ACHN (cell line): ENCODE results near the gene PPP1R8.

Experiments used
- DNase-seq: peaks from one replicate; pipeline ENCODE4 v3.0.0-alpha.2; 2015
- in situ Hi-C: cut with HindIII; loops from 2 replicates; pipeline ENCODE4 v1.10.0; 2017; ENCODE audit warnings: low sequenced_read_pairs, low pct_ligation_motif_present, low pct_unique_long_range_greater_than_20kb

Gene PPP1R8

DNA sequence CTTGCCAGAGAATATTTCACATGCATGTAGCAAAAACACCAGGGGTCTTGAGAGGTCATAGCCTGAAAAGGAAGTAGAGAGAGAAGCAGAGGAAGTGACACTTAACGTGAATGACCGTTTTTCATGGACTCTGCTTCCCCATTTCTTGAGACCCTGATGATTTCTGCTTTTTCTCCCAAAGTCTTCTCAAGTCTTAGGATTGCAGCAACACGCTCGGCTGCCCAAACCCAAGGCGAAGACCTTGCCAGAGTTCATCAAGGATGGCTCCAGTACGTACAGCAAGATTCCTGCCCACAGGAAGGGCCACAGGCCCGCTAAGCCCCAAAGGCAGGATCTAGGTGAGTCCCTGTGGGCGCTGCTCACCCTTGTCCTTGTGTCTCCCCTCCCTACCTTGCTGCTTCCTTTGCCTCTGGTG, 54.5 kb downstream of the PPP1R8 start:
- in situ Hi-C loops = no loop called here
- DNase-seq = no peak

DNA sequence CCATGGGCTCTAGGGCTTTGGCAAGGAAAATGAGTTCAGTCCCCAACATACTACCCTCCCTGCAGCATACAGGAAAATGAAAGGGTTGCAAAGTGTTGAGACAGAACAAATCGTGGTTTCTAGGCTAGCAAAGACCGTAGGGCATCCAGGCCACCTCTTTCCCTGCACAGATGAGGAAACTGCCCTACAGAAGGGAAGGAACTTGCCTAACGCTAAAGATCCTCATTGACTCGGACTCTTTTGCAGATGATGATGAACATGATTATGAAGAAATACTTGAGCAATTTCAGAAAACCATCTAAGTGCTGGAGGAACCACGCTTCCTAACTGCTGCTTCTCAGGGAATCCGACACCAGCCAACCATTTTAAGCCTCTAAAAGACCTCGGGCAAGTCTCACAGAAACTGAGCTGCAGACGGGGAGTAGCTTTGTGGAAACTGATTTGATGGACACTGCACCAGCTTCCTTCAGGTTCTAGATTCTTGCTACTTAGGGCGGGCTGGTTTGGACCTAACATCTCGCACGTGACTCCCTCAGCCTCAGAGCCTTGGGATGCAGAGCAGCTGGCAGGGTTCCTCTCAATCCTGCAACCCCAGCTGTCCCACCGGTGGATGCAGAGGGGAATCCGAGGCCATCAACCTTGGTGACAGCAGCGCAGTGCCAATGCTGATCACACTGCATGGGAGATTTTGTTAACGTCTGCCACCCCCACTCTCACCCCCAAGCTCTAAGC, 55.2 kb downstream of the PPP1R8 start:
- in situ Hi-C loops = no loop called here
- DNase-seq = no peak

DNA sequence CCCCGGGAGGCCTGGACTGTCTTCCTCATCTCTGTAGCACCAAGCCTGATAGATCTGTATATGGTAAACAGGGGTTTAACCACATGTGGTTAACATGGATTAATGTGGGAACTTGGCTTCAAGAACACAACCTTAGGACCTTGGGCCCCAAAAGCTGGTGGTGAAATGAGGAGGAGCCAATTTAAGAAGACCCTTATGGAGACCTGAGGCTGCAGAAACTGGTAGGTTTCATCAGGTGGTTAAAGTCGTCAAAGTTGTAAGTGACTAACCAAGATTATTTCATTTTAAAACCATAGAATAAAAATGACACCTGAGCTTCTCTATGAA, 55.7 kb downstream of the PPP1R8 start:
- in situ Hi-C loops = no loop called here
- no peak for DNase-seq

DNA sequence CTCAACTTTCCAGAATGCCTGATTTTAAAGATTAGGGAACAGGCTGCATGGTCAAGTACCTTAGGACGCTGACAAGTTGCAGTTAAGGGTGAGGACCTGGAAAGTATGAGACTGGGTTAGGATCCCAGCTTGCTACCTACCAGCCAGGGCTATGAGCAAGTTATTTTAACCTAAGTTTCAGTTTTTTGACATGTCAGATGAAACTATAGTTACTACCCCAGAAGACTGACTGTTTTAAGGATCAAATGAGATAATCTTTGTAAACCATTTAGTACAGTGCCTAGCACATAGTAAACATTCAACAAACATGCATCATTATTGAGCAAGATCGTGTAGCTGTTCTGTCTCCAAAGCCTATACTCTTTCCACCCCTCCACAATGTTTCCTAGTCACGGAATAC, 56.2 kb downstream of the PPP1R8 start:
- in situ Hi-C loops = no loop called here
- DNase-seq = no peak

DNA sequence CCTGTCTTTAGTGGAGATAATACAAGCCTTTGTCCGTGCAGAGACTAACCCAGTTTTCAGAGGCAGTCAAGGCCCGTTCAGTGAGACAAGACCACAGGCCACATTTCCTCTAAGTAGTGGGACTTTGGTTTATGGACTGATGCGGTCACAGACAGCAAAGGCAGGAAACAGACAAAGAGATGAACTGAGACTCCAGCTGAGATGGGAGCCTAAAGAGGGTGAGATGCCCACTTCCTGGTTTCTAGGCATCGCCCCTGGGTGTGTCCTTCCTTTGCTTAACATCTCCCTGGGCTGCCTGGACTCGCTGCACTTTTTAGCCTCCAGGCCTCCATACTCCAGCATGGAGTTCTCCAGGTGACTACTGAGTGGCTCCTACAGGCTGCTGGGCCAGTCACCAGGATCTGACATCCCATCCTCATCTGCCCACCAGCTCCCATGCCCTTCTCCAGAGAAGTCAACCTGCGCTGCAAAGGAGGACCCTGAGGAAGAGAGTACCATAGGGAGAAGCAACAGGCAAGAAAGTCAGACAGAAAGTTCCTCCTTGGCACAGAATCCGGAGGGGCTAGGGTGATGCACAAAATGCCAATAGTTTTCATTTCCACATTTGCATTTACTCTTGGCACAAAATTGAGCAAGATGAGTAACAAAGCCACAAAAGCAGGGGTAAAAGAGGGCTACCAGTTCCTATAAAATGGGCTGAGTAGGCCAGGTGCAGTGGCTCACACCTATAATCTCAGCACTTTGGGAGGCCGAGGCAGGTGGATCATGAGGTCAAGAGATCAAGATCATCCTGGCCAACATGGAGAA, 56.8 kb downstream of the PPP1R8 start:
- no peak for DNase-seq
- in situ Hi-C loops = no loop called here

DNA sequence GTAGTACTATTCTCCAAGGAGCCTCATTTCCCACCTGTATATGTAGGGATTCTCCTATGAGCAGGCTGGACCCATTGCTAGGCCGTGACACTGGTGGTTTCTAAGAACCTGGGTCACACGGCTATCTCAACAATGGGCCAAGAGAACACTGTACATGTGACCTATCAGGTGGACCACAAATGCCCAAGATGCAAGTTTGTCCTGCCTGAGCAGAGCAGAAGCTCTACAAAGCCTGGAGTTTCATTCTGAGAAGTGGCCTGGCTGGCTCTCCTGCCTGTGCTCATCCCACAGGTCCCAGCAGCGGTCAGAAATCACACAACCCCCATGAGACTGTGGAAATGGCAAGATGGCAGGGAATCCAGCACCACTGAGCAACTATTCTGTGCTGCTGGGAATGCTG, 58.9 kb downstream of the PPP1R8 start:
- in situ Hi-C loops = no loop called here
- DNase-seq = no peak

DNA sequence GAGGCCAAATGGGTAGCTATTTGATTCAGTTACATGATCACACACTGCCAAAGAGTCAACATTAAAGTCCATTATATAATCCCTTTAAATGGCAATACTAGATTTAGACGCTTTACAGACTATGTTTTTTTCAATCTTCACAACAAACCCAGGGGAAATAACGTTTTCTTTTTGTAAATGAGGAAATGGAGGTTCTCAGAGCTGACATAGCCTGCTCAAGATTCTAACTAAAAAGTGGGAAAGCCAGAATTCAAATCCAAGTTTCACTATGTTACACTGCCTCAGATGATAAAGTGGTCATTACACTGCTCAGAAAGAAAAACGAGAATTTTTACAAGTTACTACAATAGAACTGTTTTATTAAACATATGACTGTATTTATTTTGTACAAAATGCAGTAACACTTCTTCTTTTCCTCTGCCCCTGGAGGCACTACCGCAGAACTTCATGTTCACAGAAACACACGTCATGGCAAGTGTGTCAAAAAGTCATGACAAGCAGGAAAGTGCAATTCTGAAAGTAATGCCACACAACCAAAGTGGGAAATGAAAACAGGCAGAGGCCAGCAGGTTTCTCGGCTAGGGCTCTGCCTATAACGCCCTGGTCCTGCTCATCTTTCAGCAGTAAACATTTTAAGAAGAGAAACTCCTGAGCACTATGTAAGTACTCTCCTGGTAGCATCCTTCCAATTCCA, 60.8 kb downstream of the PPP1R8 start:
- in situ Hi-C loops = no loop called here
- DNase-seq = no peak

DNA sequence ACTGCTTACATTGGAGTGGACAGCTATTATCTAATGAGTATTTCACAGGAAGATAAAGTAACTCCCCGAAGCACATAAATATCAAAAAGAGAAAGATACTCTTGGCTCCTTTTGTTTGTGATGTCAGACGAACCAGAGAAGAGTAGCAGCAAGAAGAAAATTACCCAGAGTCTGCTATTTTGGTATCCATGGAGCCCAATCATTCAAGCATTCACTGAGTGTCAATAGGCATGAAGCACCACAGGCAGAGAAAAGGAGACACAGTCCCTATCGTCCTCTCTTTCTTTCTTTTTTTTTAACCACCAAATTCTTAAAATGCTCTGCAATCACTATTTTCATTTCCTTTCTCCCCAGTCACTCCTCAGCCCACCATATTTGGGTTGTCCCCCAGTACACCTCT, 63.9 kb downstream of the PPP1R8 start:
- no peak for DNase-seq
- in situ Hi-C loops = no loop called here
